ENCODE data around the gene DIP2C. TPM values are rescaled to one million over a fixed set of nuclear protein-coding genes. Genes with fewer than 3 reads are reported as not detected.
"Not testable (repeated sequence)": the region's sequence is repeated elsewhere in the genome, so short reads cannot be mapped to it uniquely, and the experiment has no call there.

Gene DIP2C
- polyA plus RNA-seq, 3 donors: 19.1 to 24.8 (median 23.2) TPM

DNA sequence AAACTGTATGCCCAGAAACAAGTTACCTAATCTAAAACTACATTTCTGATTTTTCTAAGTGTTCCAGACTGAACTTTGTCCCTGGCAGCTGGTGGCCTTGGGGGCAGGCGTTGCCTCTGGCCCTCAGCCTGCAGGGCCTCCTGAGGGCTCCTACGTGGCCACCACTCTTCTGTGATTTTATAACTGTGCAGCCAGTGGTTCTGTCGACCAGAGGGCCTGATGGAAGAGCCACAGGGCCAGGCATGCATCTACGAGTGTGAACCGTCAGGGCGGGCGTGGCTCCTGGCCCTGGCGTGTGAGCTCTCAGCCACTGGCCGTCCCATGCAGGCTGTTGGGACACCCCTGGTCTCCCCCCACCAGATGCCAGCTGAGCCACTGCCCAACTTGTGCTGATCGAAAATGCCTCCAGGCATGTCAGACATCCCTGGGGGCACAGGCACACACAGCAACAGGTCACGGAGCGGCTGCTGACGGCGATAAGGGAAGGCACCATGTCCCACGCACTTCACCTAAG, 380.8 kb downstream of the DIP2C start:
- no peak for DNase-seq

DNA sequence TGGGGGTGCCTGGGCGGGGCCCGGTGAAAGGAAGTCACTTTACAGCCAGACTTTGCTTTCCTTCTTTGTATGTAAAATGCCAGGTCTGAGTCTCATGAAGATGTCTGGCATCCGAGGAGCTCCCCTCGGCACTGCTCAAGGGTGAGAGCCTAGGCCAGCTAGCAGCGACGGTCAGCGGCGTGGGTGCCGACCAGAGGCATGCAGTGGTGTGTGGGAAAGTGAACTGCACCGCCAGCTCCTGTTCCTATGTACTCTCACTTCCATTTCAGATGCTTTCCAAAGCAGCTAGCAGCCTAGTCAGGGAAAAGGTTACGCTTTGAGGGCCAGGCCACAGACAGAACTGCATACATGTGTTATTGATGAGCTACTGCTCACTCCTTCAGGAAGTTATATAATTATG, 381.4 kb downstream of the DIP2C start:
- DNase-seq: no peak

DNA sequence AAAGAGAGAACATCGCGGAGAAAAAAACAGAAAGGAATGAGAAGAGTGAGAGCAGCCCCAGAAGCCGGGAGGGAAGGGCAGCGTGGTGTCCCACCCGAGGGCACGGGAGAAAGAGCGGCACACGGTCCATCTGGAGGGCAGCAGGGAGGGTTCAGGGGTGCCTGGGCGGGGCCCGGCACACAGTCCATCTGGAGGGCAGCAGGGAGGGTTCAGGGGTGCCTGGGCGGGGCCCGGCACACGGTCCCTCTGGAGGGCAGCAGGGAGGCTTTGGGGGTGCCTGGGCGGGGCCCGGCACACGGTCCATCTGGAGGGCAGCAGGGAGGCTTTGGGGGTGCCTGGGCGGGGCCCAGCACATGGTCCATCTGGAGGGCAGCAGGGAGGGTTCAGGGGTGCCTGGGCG, 381.8 kb downstream of the DIP2C start:
- no peak for DNase-seq

DNA sequence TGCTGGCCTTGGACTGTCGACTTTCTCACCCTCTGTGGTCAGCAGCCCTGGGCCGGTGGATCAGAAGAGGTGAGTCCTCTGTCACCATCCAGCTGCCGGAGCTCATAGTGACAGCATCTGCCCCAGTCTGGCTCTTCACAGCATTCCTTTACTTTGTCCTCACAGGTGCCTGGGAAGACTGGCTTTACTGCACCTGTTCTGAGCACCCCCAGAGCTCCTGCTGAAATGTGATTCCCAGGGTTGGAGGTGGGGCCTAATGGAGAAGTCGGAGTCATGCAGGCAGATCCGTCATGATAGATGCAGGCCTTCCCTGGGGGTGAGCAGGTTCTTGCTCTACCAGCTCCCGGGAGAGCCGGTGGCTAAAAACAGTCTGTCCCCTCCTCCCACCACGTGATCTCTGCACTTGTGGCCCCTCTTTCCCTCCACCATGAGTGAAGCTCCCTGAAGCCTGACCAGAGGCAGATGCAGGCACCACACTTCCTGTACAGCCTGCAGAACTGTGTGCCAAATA, 382.7 kb downstream of the DIP2C start:
- peak; percentile 73 for DNase-seq

DNA sequence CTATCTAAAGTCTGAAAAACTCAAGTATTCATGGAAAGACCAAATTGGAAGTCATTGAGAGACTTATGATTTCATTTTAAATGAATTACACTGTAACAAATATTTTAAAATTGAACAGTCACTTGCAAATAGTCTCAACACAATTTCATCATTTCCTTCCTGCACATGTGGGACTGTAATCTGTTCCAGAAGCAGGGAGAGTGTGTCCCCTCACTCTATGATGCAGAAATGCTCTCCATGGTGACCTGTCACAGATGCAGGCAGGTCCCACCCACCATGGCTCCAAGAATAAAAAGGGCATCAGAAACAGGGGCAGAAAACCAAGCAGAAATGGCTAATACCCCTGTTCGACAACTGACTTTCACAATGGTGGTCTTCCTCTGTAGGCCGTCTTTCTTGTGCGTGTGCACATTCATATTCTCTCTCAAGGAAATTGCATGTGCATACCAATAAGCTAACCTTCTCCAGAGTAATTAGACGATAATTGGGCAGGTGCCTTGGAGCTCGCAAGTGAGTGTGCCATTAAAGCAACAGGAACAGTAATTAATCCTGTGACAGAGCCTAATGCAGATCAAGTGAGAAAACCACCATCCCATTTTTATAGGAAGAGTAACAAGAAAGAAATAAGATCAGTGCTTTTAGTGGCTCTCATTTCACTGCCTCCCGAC, 383.3 kb downstream of the DIP2C start:
- no peak for DNase-seq

DNA sequence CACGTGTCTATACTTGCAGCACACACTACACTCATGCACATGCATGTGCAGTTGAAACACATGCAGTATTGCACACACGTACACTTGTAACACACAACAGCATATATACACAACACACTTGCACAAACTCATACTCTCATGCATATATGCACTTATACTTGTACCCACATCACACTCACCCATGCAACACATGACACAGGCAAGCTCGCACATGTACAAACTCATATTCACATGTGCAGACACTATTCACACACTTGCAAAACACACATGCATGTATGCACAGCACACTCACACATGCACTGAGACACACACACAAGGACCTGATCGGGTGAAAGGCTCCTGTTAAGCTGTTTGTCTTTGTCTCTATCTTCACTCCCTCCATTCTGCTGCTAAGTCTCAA, 384.4 kb downstream of the DIP2C start:
- DNase-seq: no peak

DNA sequence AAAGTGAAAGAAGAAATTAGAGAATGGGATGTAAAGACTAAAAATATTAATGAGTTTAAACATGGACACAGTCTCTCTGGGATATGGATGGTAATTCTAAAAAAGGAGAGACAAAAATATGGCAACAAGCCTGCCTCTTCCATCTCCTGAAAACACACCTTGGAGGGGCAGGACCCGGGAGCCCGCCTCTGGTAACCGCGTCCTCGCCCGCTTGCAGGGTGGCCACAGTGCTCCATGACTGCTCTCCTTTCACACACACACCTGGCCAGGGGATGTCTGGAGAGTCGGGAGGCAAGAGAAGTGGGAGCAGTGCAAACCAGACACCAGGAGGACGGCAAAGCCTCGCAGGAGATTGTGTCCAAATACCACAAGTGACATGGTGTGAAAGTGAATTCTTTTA, 387.9 kb downstream of the DIP2C start:
- no peak for DNase-seq

DNA sequence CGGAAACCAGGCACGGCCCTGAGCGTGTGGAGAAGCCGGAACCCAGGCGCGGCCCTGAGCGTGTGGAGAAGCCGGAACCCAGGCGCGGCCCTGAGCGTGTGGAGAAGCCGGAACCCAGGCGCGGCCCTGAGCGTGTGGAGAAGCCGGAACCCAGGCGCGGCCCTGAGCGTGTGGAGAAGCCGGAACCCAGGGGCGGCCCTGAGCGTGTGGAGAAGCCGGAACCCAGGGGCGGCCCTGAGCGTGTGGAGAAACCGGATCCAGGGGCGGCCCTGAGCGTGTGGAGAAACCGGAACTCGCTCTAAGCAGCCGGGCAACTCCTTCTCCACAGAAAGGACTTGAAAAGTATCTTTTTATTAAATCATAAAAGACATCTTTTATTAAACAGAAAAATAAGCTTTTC, 388.9 kb downstream of the DIP2C start:
- not testable (repeated sequence) for DNase-seq

DNA sequence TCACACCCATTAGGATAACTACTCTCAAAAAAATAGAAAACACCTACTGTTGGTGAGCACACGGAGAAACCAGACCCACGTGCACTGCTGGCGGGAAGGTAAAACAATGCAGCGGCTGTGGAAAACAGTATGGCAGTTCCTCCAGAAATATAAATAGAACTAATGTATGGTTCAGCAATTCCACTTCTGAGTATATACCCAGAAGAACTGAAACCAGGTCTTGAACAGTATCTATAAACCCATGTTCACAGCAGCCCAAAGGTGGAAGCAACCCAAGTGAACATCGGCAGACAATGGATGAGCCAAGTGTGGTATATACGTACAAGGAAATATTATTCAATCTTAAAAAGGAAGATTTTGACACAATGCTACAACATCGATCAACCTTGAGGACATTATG, 389.5 kb downstream of the DIP2C start:
- no peak for DNase-seq

DNA sequence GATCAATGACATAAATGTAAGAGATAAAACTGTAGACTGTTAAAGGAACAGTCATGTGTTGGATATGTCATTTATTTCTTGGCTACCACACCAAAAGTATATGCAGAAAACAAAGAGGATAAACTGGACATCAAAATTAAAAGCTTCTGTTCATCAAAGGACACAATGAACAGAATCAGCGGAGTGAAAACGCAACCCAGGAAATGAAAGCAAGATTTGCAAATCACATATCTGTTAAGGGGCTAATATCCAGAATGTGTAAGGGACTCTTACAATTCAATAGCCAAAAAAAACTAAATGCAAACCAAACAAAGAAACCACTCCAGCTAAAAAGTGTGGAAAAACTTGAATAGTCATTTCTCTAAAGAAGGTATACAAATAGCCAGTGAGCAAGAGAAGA, 390.0 kb downstream of the DIP2C start:
- no peak for DNase-seq

DNA sequence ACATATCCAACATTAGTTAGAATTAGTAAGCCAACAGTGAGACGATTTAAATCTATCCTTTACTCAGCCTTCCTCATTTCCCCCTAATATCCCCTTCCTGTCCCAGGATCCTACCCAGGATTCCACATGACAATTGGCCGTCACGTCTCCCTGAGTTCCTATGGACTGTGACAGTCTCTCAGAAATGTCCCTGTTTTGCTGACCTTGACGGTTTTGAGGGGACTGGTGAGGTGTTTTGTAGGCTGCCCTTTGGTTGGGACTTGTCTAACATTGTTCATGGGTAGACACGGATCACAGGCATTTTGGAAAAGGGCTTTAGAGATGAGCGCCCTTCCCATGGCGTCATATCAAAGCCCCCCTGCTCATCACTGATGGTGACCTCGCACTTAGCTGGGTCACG, 391.4 kb downstream of the DIP2C start:
- DNase-seq: no peak

DNA sequence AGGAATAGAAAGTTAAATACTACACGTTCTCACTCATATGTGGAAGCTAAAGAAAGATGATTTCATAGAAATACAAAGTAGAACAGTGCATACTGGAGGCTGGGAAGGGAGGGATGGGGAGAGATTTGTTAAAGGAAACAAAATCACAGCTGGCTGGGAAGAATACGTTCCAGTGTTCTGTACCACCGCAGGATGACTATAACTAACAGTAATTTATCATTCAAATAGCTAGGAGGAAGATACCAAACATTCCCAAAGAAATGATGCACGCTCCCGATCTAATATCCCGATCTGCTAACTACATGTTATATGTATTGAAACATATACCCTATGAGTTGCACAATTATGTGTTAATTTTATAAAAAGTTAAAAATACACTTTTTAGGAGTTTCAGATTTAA, 391.9 kb downstream of the DIP2C start:
- DNase-seq: no peak

DNA sequence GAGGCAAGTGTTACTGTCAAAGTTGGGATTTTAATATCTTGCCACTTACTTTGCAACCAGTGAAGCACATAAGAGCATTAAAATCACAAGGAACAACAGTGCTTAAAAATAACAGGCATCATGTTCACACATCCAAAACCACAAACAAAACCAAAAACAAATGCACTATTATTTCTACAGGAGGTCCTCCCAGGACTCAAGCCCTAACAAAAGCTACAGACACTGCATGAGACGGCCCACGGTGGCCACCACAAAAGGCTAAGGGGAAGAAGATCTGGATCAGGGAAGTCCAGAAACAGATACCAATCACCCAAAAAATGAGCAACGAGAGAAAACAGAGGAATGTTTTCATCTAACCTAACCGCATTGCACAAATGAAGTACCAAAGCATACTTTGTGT, 395.8 kb downstream of the DIP2C start:
- no peak for DNase-seq

DNA sequence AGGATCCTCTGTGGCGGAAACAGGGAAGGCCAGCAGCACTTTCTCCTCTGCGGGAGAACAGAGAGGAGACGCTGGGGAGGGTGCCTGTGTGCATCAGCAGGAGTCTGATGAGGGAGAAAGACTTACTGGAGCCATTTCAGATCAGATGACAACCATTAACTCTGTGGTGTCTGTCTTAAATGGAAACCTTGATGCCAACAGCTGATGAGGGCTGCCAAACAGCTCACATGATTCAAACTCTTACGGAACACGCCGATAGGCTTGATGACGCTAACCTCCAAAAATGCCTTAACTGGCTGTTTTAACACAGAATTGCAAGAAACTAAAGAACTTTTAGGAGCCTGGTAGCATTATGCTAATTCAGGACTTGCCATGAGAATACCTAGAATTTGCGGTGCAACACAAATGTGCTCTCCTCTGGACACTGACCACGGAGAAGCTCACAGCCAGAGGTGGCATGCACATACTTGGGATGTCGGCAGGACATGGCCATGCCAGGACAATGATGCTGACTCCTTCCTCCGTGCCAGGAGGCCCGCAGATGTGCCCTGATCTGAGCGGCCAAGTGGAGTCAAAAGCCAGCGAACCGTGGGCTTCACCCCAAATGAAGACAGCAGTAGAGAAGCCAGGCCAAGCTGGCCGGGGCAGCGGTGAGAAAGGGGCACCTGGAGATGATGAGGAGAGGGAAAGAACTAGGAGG, 399.3 kb downstream of the DIP2C start:
- DNase-seq: no peak

DNA sequence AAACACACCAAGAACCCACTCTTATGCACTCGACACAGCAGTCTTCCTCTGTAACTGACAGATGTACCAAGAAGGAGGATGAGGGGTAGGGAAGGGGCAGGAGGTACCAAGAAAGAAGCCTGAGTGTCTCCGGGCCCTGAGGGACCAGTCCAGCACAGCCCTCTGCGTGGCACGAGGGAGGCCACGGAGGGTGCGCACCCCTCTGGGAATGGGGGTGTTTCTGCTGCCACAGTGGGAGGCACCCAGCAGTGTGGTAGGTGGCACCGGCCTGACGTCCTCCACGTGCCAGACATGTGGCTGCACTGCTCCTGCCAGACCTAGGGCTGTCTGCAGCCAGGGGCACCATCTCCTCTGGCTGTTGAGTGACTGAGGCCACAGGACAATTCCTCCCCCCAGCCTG, 399.9 kb downstream of the DIP2C start:
- DNase-seq: no peak

DNA sequence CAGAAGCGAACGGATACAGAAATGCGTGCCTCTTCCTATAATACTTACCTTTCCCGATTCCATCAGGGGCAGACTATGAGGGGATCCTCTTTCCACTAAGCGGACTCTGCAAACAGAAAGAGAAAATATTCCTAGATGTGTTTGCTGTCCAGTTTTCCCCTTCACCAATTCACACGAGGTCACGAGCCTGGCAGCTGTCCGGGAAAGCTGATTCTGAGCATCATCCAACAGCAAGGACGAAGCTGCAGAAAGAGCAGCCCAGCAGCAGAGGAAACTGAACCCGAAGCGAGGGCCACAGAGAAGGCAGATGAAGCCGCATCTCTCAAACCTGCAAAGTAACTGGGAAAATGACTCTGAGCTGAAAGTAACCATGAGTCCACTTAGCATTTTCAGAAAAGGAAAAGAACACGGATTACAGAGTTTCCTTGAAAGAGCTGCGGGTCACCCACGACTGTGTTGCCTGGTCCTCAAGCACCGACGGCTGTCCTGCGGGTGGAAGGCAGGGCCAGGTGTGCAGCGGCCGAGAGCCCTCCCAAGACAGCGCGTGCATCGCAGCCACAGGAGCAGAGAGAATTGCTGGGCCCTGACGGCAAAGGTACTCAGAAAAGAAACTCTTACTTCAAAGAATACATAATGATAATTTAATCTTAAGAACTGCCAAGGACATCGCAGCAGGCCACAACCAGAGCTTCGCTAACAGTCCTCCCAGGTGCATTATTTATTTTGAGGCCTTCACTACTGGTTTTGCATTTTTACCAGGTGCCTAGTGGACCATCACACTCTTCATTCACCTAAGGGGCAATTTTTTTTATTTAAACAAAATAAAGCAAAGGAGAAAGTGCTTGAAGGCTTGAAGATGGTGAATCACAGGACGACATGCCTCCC, 400.9 kb downstream of the DIP2C start:
- DNase-seq: no peak

DNA sequence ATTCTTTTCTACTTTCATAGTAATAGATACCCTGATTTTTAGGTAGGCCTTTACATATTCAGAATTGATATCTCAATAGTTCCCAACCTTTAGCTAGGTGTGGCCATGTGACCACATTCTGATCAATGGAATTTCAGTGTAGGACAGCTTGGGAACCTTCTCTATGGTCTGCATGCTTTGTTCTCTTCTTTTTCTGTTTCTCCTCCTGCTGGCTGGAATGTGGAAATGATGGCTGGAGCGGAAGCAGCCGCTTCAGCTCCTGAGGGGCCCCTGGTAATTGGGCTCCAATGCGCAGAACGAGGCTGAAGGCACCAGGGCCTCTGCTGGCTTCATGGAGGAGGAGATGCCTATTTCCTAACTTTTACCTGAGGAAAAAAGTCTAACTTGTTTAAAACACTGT, 401.7 kb downstream of the DIP2C start:
- no peak for DNase-seq

DNA sequence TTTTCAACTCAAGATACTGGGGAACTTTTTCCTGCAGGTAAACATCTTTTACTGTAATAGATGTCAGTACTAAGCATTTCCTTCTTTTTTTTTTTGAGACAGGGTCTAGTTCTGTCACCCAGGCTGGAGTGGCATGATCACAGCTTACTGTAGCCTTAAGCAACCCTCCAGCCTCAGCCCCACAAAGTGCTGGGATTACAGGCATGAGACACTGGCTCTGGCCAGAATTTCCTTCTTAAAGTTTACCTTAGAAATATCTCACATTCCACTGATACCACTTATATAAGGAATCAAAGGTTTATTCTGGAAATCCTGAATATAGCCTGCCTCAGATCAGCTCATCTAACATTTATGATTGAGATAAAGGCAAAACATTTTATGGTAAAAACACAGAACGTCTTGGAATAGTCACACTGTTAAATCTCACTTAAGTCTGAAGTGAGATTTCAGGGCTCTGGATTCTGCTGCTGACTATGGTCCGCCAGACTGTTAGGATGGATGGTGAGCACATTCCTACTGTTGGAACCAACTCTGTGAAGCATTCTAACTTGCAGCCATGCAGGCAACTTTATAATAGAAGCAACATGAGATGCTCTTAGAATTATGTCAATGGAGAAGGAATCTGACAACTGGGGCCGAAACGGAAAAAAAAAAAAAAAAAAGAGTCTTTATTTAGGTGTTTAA, 402.3 kb downstream of the DIP2C start:
- no peak for DNase-seq

DNA sequence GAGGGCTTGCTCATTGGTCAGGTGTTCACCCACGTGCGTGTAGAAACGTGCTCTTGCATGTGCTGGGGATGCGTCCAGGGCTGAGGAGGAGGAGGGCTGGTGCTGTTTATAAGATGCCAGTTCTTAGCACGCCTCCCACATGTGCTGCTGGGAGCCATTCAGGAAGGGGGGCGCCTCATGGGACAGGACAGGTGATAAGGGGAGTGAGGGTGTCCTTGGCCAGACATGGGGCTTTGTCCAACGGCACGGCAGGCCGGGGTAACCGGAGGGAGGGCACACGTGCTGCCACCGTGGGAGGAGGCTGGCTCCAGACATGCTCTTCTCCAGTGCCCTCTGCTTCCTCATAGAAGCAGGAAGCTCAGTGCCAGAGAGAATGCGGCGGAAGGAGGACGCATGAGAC, 404.3 kb downstream of the DIP2C start:
- no peak for DNase-seq

DNA sequence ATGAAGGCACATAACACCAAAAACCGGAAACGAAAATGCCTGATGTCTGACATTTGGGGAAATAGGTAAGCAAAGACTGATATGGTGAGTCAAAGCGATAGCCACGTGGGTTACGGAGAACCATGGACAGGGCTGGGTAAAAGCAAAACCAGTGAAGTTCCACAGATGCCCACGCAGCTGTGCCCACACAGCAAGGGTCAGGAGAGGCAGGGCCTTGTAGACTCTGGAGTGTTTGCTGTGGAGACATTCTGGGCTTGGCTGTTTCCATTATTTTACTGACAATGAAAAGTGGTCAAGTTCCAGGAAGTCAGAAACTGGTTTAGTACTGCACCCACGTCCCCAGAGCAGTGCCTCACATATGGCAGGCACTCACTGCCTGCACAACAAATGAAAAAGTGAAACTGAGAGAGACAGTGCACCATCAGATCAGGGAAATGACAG, 405.5 kb downstream of the DIP2C start:
- DNase-seq: no peak

DNA sequence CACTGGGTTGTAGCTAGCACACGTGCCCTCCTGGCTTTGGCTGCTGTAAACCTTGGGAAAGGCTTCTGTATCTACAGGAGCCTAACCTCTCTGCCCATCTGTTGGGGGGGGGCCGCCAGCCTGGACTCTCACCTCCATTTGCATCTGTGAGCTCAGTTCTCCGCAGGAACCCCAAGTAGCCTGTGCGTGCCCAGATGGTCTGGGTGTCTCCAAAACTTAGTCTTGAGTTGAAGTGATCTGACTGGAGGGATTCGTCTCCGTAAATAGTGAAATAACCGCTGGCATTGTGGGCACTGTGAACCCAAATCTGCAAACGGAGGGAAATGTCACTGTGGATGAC, 406.4 kb downstream of the DIP2C start:
- no peak for DNase-seq
